ENCODE measurements around the gene SLC35F6. TPM values are rescaled to one million over a fixed set of nuclear protein-coding genes. Genes with fewer than 3 reads are reported as not detected.

Gene SLC35F6
- total and polyA plus RNA-seq, 4 donors, result 11.4 to 30.7 (median 19.0) TPM

- Histone ChIP-seq H3K27me3 (ENCODE audit: control insufficient read depth in 4 of 4, insufficient read depth in 4 of 4, low read length in 3 of 4) (no peaks in the 10 kb centered on the region), H3K9ac (ENCODE audit: low read depth in 1 of 2, low read length in 2 of 2) (peak overlapping the region in 1 of 2 donors; percentile 14), H3K36me3 (ENCODE audit: control insufficient read depth in 4 of 4, insufficient read depth in 3 of 4, low read depth in 1 of 4, low read length in 3 of 4) (no peaks in the 10 kb centered on the region), H3K27ac (ENCODE audit: low read depth in 1 of 2, low read length in 2 of 2) (no peak overlapping the region), H3K4me1 (ENCODE audit: control insufficient read depth in 4 of 4, insufficient read depth in 4 of 4, low read length in 3 of 4) (peaks cover 0 to 16% (median 9%) of the 10 kb centered on the region in 4 donors), H3K4me3 (ENCODE audit: low read depth in 1 of 3, low read length in 3 of 3) (peak overlapping the region in 2 of 3 donors; percentile 49 to 58), H3K9me3 (ENCODE audit: control insufficient read depth in 4 of 4, low read length in 3 of 4) (no peaks in the 10 kb centered on the region)
- 6% methylated on average over 55 of the region's 55 CpGs for WGBS
- no peak for TF ChIP-seq YY1 (IDR thresholded peaks at IDR 0.05)
- no peak for TF ChIP-seq FOXA2 (IDR thresholded peaks at IDR 0.05)
- no peak for TF ChIP-seq RAD21 (IDR thresholded peaks at IDR 0.05)
- no peak for TF ChIP-seq GABPA (IDR thresholded peaks at IDR 0.05 in 1 of 2, conservative IDR thresholded peaks at IDR 0.05 in 1 of 2)
- no peak for TF ChIP-seq TAF1 (conservative IDR thresholded peaks at IDR 0.05)
- no peak for TF ChIP-seq ATF3 (IDR thresholded peaks at IDR 0.05)
- TF ChIP-seq MAX (IDR thresholded peaks at IDR 0.05), result no peak
- no peak for TF ChIP-seq ZBTB33 (IDR thresholded peaks at IDR 0.05)
- no peak for TF ChIP-seq HNF4G (IDR thresholded peaks at IDR 0.05)
- no peak for TF ChIP-seq JUND (IDR thresholded peaks at IDR 0.05)
- TF ChIP-seq HNF4A (conservative IDR thresholded peaks at IDR 0.05), result no peak
- no peak for TF ChIP-seq SP1 (IDR thresholded peaks at IDR 0.05)
- TF ChIP-seq NR2F2 (IDR thresholded peaks at IDR 0.05), result no peak
- no peak for TF ChIP-seq RXRA (IDR thresholded peaks at IDR 0.05)
- peak; percentile 54 for DNase-seq (ENCODE audit: low spot score)
Measured at GRCh38 chr2:26786207-26787028, 22.3 kb downstream of the SLC35F6 start.

GRCh38 chr2:26792720-26793119 is 28.6 kb downstream of the SLC35F6 start:
- WGBS, result 83% methylated on average over 3 of the region's 3 CpGs
- Histone ChIP-seq H3K9ac (ENCODE audit: low read depth in 1 of 2, low read length in 2 of 2) (no peak overlapping the region), H3K4me3 (ENCODE audit: low read depth in 1 of 3, low read length in 3 of 3) (no peak overlapping the region), H3K27ac (ENCODE audit: low read depth in 1 of 2, low read length in 2 of 2) (no peak overlapping the region), H3K27me3 (ENCODE audit: control insufficient read depth in 4 of 4, insufficient read depth in 4 of 4, low read length in 3 of 4) (no peaks in the 10 kb centered on the region), H3K9me3 (ENCODE audit: control insufficient read depth in 4 of 4, low read length in 3 of 4) (no peaks in the 10 kb centered on the region), H3K36me3 (ENCODE audit: control insufficient read depth in 4 of 4, insufficient read depth in 3 of 4, low read depth in 1 of 4, low read length in 3 of 4) (no peaks in the 10 kb centered on the region), H3K4me1 (ENCODE audit: control insufficient read depth in 4 of 4, insufficient read depth in 4 of 4, low read length in 3 of 4) (no peaks in the 10 kb centered on the region)
- no peak for DNase-seq (ENCODE audit: low spot score)
- TF ChIP-seq HNF4A (conservative IDR thresholded peaks at IDR 0.05), result no peak
- TF ChIP-seq GABPA (IDR thresholded peaks at IDR 0.05 in 1 of 2, conservative IDR thresholded peaks at IDR 0.05 in 1 of 2), result no peak
- TF ChIP-seq RXRA (IDR thresholded peaks at IDR 0.05), result no peak
- TF ChIP-seq HNF4G (IDR thresholded peaks at IDR 0.05), result no peak
- TF ChIP-seq YY1 (IDR thresholded peaks at IDR 0.05), result no peak
- no peak for TF ChIP-seq ATF3 (IDR thresholded peaks at IDR 0.05)
- TF ChIP-seq SP1 (IDR thresholded peaks at IDR 0.05), result no peak
- TF ChIP-seq CTCF (IDR thresholded peaks at IDR 0.05; ENCODE audit: low read depth, low read length, missing input control), result no peak
- TF ChIP-seq JUND (IDR thresholded peaks at IDR 0.05), result no peak
